ENCODE results near the gene FGF21.
"Not testable (repeated sequence)": the region's sequence is repeated elsewhere in the genome, so short reads cannot be mapped to it uniquely, and the experiment has no call there.

FGF21 gene

GRCh38 chr19:48786422-48786821, 31.1 kb downstream of the FGF21 start:
- not testable (repeated sequence) for DNase-seq (ENCODE audit: low read depth in 1 of 2, low spot score in 1 of 2)

GRCh38 chr19:48787331-48787730, 32.0 kb downstream of the FGF21 start:
- not testable (repeated sequence) for DNase-seq (ENCODE audit: low read depth in 1 of 2, low spot score in 1 of 2)

GRCh38 chr19:48793271-48793670, 37.9 kb downstream of the FGF21 start:
- no peak for DNase-seq (ENCODE audit: low read depth in 1 of 2, low spot score in 1 of 2)

GRCh38 chr19:48794291-48794690, 39.0 kb downstream of the FGF21 start:
- no peak for DNase-seq (ENCODE audit: low read depth in 1 of 2, low spot score in 1 of 2)

- DNase-seq (ENCODE audit: low read depth in 1 of 2, low spot score in 1 of 2), result peak; percentile 68 to 70
Observed at GRCh38 chr19:48795055-48795684, 39.8 kb downstream of the FGF21 start.

- no peak for DNase-seq (ENCODE audit: low read depth in 1 of 2, low spot score in 1 of 2)
Observed at GRCh38 chr19:48795685-48796070, 40.4 kb downstream of the FGF21 start.

GRCh38 chr19:48796298-48797083, 41.2 kb downstream of the FGF21 start:
- no peak for DNase-seq (ENCODE audit: low read depth in 1 of 2, low spot score in 1 of 2)

GRCh38 chr19:48797103-48797502, 41.8 kb downstream of the FGF21 start:
- no peak for DNase-seq (ENCODE audit: low read depth in 1 of 2, low spot score in 1 of 2)

- no peak for DNase-seq (ENCODE audit: low read depth in 1 of 2, low spot score in 1 of 2)
Observed at GRCh38 chr19:48798937-48799336, 43.6 kb downstream of the FGF21 start.

GRCh38 chr19:48799358-48800300, 44.3 kb downstream of the FGF21 start:
- no peak for DNase-seq (ENCODE audit: low read depth in 1 of 2, low spot score in 1 of 2)

- no peak for DNase-seq (ENCODE audit: low read depth in 1 of 2, low spot score in 1 of 2)
Observed at GRCh38 chr19:48802623-48803022, 47.3 kb downstream of the FGF21 start.

GRCh38 chr19:48804496-48804895, 49.2 kb downstream of the FGF21 start:
- DNase-seq (ENCODE audit: low read depth in 1 of 2, low spot score in 1 of 2), result no peak

GRCh38 chr19:48805452-48805851, 50.1 kb downstream of the FGF21 start:
- DNase-seq (ENCODE audit: low read depth in 1 of 2, low spot score in 1 of 2), result no peak

- no peak for DNase-seq (ENCODE audit: low read depth in 1 of 2, low spot score in 1 of 2)
Observed at GRCh38 chr19:48806518-48806817, 51.1 kb downstream of the FGF21 start.

GRCh38 chr19:48806818-48807589, 51.7 kb downstream of the FGF21 start:
- no peak for DNase-seq (ENCODE audit: low read depth in 1 of 2, low spot score in 1 of 2)

- DNase-seq (ENCODE audit: low read depth in 1 of 2, low spot score in 1 of 2), result no peak
Observed at GRCh38 chr19:48807590-48808308, 52.4 kb downstream of the FGF21 start.
